ENCODE results near the gene GGT6. TPM values are rescaled to one million over a fixed set of nuclear protein-coding genes. Genes with fewer than 3 reads are reported as not detected.
"Not testable (repeated sequence)": the region's sequence is repeated elsewhere in the genome, so short reads cannot be mapped to it uniquely, and the experiment has no call there.

GGT6 gene
- total RNA-seq, 6 experiments from 2014 or later = not detected

- no peak for DNase-seq
- Mint-ChIP-seq H3K27me3 (ENCODE audit: insufficient read depth) (peaks cover 50% of the 10 kb centered on the region), H3K4me1 (ENCODE audit: low read depth) (no peaks in the 10 kb centered on the region), H3K9me3 (no peaks in the 10 kb centered on the region), H3K36me3 (ENCODE audit: low read depth) (no peaks in the 10 kb centered on the region), H3K27ac (no peak overlapping the region), H3K4me3 (no peak overlapping the region)
- no peak for TF ChIP-seq CTCF (IDR thresholded peaks at IDR 0.05)
Measured at GRCh38 chr17:4583206-4583605, 22.8 kb upstream of the GGT6 start.

- Mint-ChIP-seq H3K4me1 (ENCODE audit: low read depth) (no peaks in the 10 kb centered on the region), H3K36me3 (ENCODE audit: low read depth) (no peaks in the 10 kb centered on the region), H3K4me3 (no peak overlapping the region), H3K27ac (no peak overlapping the region), H3K27me3 (ENCODE audit: insufficient read depth) (peaks cover 47% of the 10 kb centered on the region), H3K9me3 (no peaks in the 10 kb centered on the region)
- no peak for DNase-seq
- TF ChIP-seq CTCF (IDR thresholded peaks at IDR 0.05) = no peak
Measured at GRCh38 chr17:4582691-4583090, 22.3 kb upstream of the GGT6 start.

- Mint-ChIP-seq H3K4me1 (ENCODE audit: low read depth) (no peaks in the 10 kb centered on the region), H3K9me3 (no peaks in the 10 kb centered on the region), H3K4me3 (no peak overlapping the region), H3K27me3 (ENCODE audit: insufficient read depth) (peaks cover 45% of the 10 kb centered on the region), H3K27ac (no peak overlapping the region), H3K36me3 (ENCODE audit: low read depth) (no peaks in the 10 kb centered on the region)
- DNase-seq = no peak
- TF ChIP-seq CTCF (IDR thresholded peaks at IDR 0.05) = no peak
Measured at GRCh38 chr17:4582101-4582501, 21.7 kb upstream of the GGT6 start.

GRCh38 chr17:4580291-4580690, 19.9 kb upstream of the GGT6 start:
- Mint-ChIP-seq H3K4me1 (ENCODE audit: low read depth) (no peaks in the 10 kb centered on the region), H3K27me3 (ENCODE audit: insufficient read depth) (peaks cover 35% of the 10 kb centered on the region), H3K27ac (no peak overlapping the region), H3K9me3 (no peaks in the 10 kb centered on the region), H3K4me3 (no peak overlapping the region), H3K36me3 (ENCODE audit: low read depth) (no peaks in the 10 kb centered on the region)
- no peak for DNase-seq
- no peak for TF ChIP-seq CTCF (IDR thresholded peaks at IDR 0.05)

- Mint-ChIP-seq H3K9me3 (no peaks in the 10 kb centered on the region), H3K27ac (no peak overlapping the region), H3K36me3 (ENCODE audit: low read depth) (no peaks in the 10 kb centered on the region), H3K4me3 (no peak overlapping the region), H3K4me1 (ENCODE audit: low read depth) (no peaks in the 10 kb centered on the region), H3K27me3 (ENCODE audit: insufficient read depth) (peaks cover 33% of the 10 kb centered on the region)
- TF ChIP-seq CTCF (IDR thresholded peaks at IDR 0.05) = no peak
- no peak for DNase-seq
Measured at GRCh38 chr17:4579678-4580077, 19.3 kb upstream of the GGT6 start.

- H3K27ac Mint-ChIP-seq; H3K4me1 Mint-ChIP-seq (ENCODE audit: low read depth); H3K36me3 Mint-ChIP-seq (ENCODE audit: low read depth): not testable (repeated sequence)
Measured at GRCh38 chr17:4578349-4578748, 18.0 kb upstream of the GGT6 start.

More at GRCh38 chr17:4578349-4578748, 18.0 kb upstream of the GGT6 start:
- not testable (repeated sequence) for H3K9me3 Mint-ChIP-seq, DNase-seq, H3K4me3 Mint-ChIP-seq
- peaks cover 35% of the 10 kb centered on the region for H3K27me3 Mint-ChIP-seq (ENCODE audit: insufficient read depth)
